Activated B cell treated with CpG ODN at 0.5 μM for 24 hours (primary cell): Measurements from ENCODE around the gene NUP98. TPM values are rescaled to one million over a fixed set of nuclear protein-coding genes. Genes with fewer than 3 reads are reported as not detected.

Source experiments
- ATAC-seq: fragments of 200-7000 bp; cut with Tn5 transposase; one replicate; pipeline ENCODE4 v1.10.0; 2021; ENCODE audit warnings: low read depth, mild to moderate bottlenecking, moderate library complexity
- CTCF ChIA-PET: fragments of 350-600 bp; sonication (Branson Sonifier 250); formaldehyde crosslinking; loops from one replicate; lab custom pipeline; 2021; ENCODE audit warnings: antibody characterized with exemption; lab: Charles Lee
- POLR2A ChIA-PET: fragments of 350-600 bp; sonication (Branson Sonifier 250); formaldehyde crosslinking; loops from one replicate; lab custom pipeline; 2021; ENCODE audit warnings: antibody characterized with exemption; lab: Charles Lee
- DNase-seq: peaks from one replicate; pipeline ENCODE4 v3.0.0; 2022
- H3K27ac Mint-ChIP-seq: one replicate; pipeline ENCODE4 v1.8.0; 2020; ENCODE audit warnings: mixed read lengths
- H3K27me3 Mint-ChIP-seq: one replicate; pipeline ENCODE4 v1.8.0; 2021; ENCODE audit warnings: mixed read lengths
- H3K36me3 Mint-ChIP-seq: one replicate; pipeline ENCODE4 v1.8.0; 2021; ENCODE audit warnings: low read depth, mixed read lengths
- H3K4me1 Mint-ChIP-seq: one replicate; pipeline ENCODE4 v1.8.0; 2021; ENCODE audit warnings: mixed read lengths
- H3K4me3 Mint-ChIP-seq: one replicate; pipeline ENCODE4 v1.8.0; 2020; ENCODE audit warnings: mild to moderate bottlenecking, mixed read lengths
- H3K9me3 Mint-ChIP-seq: one replicate; pipeline ENCODE4 v1.8.0; 2020; ENCODE audit warnings: mixed read lengths
- CTCF ChIP-seq: fragments of 200-600 bp; IDR thresholded peaks from one replicate; pipeline ENCODE4 v1.8.0; 2022; ENCODE audit warnings: antibody characterized with exemption, mild to moderate bottlenecking
- intact Hi-C: fragments of 100-400 bp; cut with micrococcal nuclease; formaldehyde crosslinking; loops from one replicate; pipeline ENCODE4 v1.15.1; 2024
- total RNA-seq: library from RNA; stranded (reverse); gene quantifications from 2 replicates; pipeline ENCODE4 v1.2.3, GENCODE V29; 2022

The NUP98 gene
- total RNA-seq, 1 donor from 2014 or later = 117 TPM

GRCh38 chr11:3810446-3810845, 13.1 kb upstream of the NUP98 start:
- CTCF ChIA-PET = interaction anchor here (1.2 to 4.2 kb wide), 2 partner anchors 29 to 262 kb away, joined by 5 to 36 read pairs; partner anchors contain the start of gene RHOG
- POLR2A ChIA-PET = interaction anchor here (1.7 to 7.4 kb wide), 2 partner anchors 15 to 30 kb away, joined by 6 to 46 read pairs; partner anchors contain the start of gene RHOG

GRCh38 chr11:3809624-3809928, 12.2 kb upstream of the NUP98 start:
- TF ChIP-seq CTCF = no peak
- intact Hi-C loops = loop anchor here (2.0 to 5.0 kb wide), 2 partner anchors 25 to 37 kb away; no protein-coding TSS in a partner anchor
- DNase-seq (no peak), ATAC-seq (no peak)
- Mint-ChIP-seq H3K4me3 (no peak overlapping the region), H3K4me1 (peaks cover 13% of the 10 kb centered on the region), H3K9me3 (no peaks in the 10 kb centered on the region), H3K36me3 (peaks cover 5% of the 10 kb centered on the region), H3K27ac (no peak overlapping the region), H3K27me3 (no peaks in the 10 kb centered on the region)
- CTCF ChIA-PET = interaction anchor here (1.0 to 4.2 kb wide), 11 partner anchors 11 to 264 kb away, joined by 3 to 36 read pairs (median 5); partner anchors contain the start of genes NUP98 and RHOG
- POLR2A ChIA-PET = interaction anchor here (0.8 to 7.4 kb wide), 7 partner anchors 12 to 45 kb away, joined by 3 to 46 read pairs (median 13); partner anchors contain the start of genes NUP98, RHOG and STIM1

More at GRCh38 chr11:3810446-3810845, 13.1 kb upstream of the NUP98 start:
- Mint-ChIP-seq H3K9me3 (no peaks in the 10 kb centered on the region), H3K27ac (no peak overlapping the region), H3K4me1 (peaks cover 13% of the 10 kb centered on the region), H3K4me3 (no peak overlapping the region), H3K27me3 (no peaks in the 10 kb centered on the region), H3K36me3 (peaks cover 5% of the 10 kb centered on the region)
- intact Hi-C loops = no loop called here
- TF ChIP-seq CTCF = no peak
- DNase-seq (no peak), ATAC-seq (no peak)

GRCh38 chr11:3808861-3809623, 11.7 kb upstream of the NUP98 start:
- Mint-ChIP-seq H3K9me3 (no peaks in the 10 kb centered on the region), H3K27me3 (no peaks in the 10 kb centered on the region), H3K4me3 (peak overlapping the region; percentile 94), H3K27ac (peak overlapping the region; percentile 35), H3K4me1 (peaks cover 13% of the 10 kb centered on the region), H3K36me3 (peaks cover 5% of the 10 kb centered on the region)
- DNase-seq (no peak), ATAC-seq (peak; percentile 70)
- intact Hi-C loops = loop anchor here (1.0 to 5.0 kb wide), 4 partner anchors 12 to 37 kb away; partner anchors contain the start of gene NUP98
- ChIA-PET CTCF (interaction anchor here (0.8 to 4.2 kb wide), 14 partner anchors 11 to 264 kb away, joined by 3 to 36 read pairs (median 5); partner anchors contain the start of genes NUP98 and RHOG), POLR2A (interaction anchor here (0.6 to 7.4 kb wide), 9 partner anchors 12 to 255 kb away, joined by 3 to 46 read pairs (median 12); partner anchors contain the start of genes NUP98, RHOG and STIM1)
- no peak for TF ChIP-seq CTCF

- H3K4me3 Mint-ChIP-seq = peak within 1 kb of the TSS; percentile 94
- no peaks in the 10 kb centered on the region for H3K9me3 Mint-ChIP-seq
- ATAC-seq (peak; percentile 85), DNase-seq (peak; percentile 67)
- peaks cover 5% of the 10 kb centered on the region for H3K36me3 Mint-ChIP-seq
- POLR2A ChIA-PET = interaction anchor here (0.6 to 7.4 kb wide), 7 partner anchors 11 to 256 kb away, joined by 3 to 46 read pairs (median 13); partner anchors contain the start of genes NUP98, RHOG and STIM1
- no peak for TF ChIP-seq CTCF
- H3K27me3 Mint-ChIP-seq = no peaks in the 10 kb centered on the region
- intact Hi-C loops = loop anchor here (1.0 to 5.0 kb wide), 4 partner anchors 11 to 36 kb away; partner anchors contain the start of gene NUP98
- peak within 1 kb of the TSS; percentile 68 for H3K27ac Mint-ChIP-seq
- CTCF ChIA-PET = interaction anchor here (0.8 to 4.2 kb wide), 14 partner anchors 10 to 265 kb away, joined by 3 to 36 read pairs (median 5); partner anchors contain the start of genes NUP98 and RHOG
- peaks cover 13% of the 10 kb centered on the region for H3K4me1 Mint-ChIP-seq
Measured at GRCh38 chr11:3807909-3808860, 10.8 kb upstream of the NUP98 start, which contains the start of gene PGAP2. Gene PGAP2, plus strand, starts transcription at chr11:3808560. Its CDS starts 2,700 bp downstream, at chr11:3811260.
